GM12891 (cell line): ENCODE data around the gene CFAP410.

Experiments used
- POLR2A ChIP-seq: IDR thresholded peaks from 2 replicates; pipeline ENCODE4 v1.6.1; 2011; ENCODE audit warnings: low read depth, low read length, control low read depth
- POLR2AphosphoS5 ChIP-seq: IDR thresholded peaks from 2 replicates; pipeline ENCODE4 v1.6.1; 2011; ENCODE audit warnings: low read depth, low read length, control low read depth
- SPI1 ChIP-seq: IDR thresholded peaks from 2 replicates; pipeline ENCODE4 v1.6.1; 2011; ENCODE audit warnings: low read depth, low read length, control low read depth
- TAF1 ChIP-seq: IDR thresholded peaks from 2 replicates; pipeline ENCODE4 v1.6.1; 2011; ENCODE audit warnings: low read depth, low read length, control low read depth

DNA sequence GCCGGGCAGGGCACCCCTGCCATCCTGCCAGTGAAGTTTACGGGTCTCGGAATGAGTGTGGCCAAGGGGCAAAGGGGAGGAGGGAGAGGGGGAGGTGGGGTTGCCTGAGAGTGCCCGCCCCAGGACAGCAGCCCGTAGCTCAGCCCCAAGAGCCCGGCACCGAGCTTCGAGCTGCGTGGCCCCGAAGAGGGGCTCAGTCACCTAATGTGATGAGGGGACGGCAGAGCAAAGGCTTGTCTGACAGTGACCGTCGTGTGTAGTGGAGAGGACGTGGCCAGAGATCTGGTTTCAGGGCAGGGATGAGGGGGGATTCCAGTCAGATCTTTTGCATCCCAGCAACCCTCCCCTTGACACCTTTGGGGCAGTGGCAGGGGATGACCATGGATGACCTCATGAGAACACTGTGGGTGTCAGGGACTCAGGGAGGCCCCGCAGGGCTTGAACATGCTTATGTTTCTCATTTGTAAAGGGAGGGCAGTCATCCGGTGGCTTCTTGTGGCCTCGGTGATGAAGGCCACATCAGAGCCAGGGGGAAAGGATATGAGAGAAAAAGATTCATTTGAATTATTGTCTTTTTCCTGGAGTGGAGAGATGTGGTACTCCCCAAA lies 13.2 kb upstream of the CFAP410 start:
- no peak for TF ChIP-seq POLR2A
- TF ChIP-seq TAF1 = no peak
- TF ChIP-seq POLR2AphosphoS5 = no peak
- no peak for TF ChIP-seq SPI1
